Activated T-helper 2 cell treated with anti-CD3 and anti-CD28 coated beads, Interferon-gamma antibody, Interleukin-2, Interleukin-4, amounts not matched to agents 10 μg/mL and 5 μg/mL and 100 μg/mL, durations not matched to agents 14 hours and 24 hours and 36 hours (primary cell): Measurements from ENCODE around the gene ROBO1. TPM values are rescaled to one million over a fixed set of nuclear protein-coding genes. Genes with fewer than 3 reads are reported as not detected.

Experiments
- DNase-seq: peaks from one replicate; pipeline ENCODE4 v3.0.0; 2021; ENCODE audit warnings: low spot score
- H3K27ac Mint-ChIP-seq: one replicate; pipeline ENCODE4 v1.8.0; 2021; ENCODE audit warnings: mixed read lengths
- H3K27me3 Mint-ChIP-seq: one replicate; pipeline ENCODE4 v1.8.0; 2021; ENCODE audit warnings: low read depth, mixed read lengths
- H3K36me3 Mint-ChIP-seq: one replicate; pipeline ENCODE4 v1.8.0; 2021; ENCODE audit warnings: low read depth, mixed read lengths
- H3K4me1 Mint-ChIP-seq: one replicate; pipeline ENCODE4 v1.8.0; 2021; ENCODE audit warnings: low read depth, mixed read lengths
- H3K4me3 Mint-ChIP-seq: one replicate; pipeline ENCODE4 v1.8.0; 2021; ENCODE audit warnings: low read depth, mild to moderate bottlenecking, moderate library complexity, mixed read lengths
- H3K9me3 Mint-ChIP-seq: one replicate; pipeline ENCODE4 v1.8.0; 2021; ENCODE audit warnings: mixed read lengths
- intact Hi-C: fragments of 100-400 bp; cut with micrococcal nuclease; formaldehyde crosslinking; loops from one replicate; pipeline ENCODE4 v1.15.1; 2023
- total RNA-seq: library from RNA; stranded (reverse); gene quantifications from 2 replicates; pipeline ENCODE4 v1.2.3, GENCODE V29; 2022

ROBO1 gene
- total RNA-seq, 1 donor from 2014 or later, result not detected

DNA sequence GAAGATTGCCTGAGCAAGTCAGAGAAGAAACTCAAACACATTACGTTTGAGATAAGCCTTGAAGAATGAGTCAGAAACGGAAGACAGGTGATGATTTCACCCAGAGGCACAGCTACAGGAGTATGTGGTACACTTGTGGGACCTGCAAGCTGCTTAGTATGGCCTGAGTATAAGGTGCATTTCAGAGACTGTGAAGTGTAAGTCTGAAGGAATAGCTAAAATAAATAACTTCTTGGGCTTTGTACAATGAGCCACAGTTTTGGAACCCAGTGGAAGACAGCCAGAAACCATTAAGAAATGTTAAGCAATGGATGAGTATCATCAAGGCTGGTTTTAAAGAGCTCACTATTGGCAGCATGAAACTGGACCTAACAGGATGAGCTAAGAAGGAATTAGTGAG is 826.2 kb downstream of the ROBO1 start:
- no peak overlapping the region for H3K4me3 Mint-ChIP-seq
- peaks cover 27% of the 10 kb centered on the region for H3K9me3 Mint-ChIP-seq
- H3K36me3 Mint-ChIP-seq, result no peaks in the 10 kb centered on the region
- no peak for DNase-seq
- H3K27me3 Mint-ChIP-seq, result no peaks in the 10 kb centered on the region
- no peaks in the 10 kb centered on the region for H3K4me1 Mint-ChIP-seq
- no peak overlapping the region for H3K27ac Mint-ChIP-seq
- intact Hi-C loops, result no loop called here

DNA sequence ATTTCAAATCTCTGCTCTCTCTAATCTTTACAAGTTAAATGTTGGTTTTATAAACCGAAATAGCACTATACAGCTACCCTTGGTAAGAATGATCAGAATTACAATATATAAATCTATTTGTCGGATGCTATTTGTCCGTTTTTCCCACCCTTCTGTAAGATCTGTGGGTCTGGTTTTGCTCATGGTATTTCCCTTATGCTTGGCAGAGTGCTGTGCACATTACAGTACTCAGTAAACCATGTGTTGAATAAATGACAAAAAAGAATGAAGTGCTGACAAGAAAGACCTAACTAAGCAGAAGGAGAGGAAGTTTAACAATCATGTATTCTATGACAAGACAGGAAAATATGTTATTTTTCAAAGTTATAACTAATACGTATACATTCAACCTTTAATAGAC is 827.2 kb downstream of the ROBO1 start:
- Mint-ChIP-seq H3K4me3 (no peak overlapping the region), H3K27ac (no peak overlapping the region), H3K27me3 (no peaks in the 10 kb centered on the region), H3K36me3 (no peaks in the 10 kb centered on the region), H3K4me1 (no peaks in the 10 kb centered on the region), H3K9me3 (peaks cover 25% of the 10 kb centered on the region)
- intact Hi-C loops, result no loop called here
- no peak for DNase-seq

DNA sequence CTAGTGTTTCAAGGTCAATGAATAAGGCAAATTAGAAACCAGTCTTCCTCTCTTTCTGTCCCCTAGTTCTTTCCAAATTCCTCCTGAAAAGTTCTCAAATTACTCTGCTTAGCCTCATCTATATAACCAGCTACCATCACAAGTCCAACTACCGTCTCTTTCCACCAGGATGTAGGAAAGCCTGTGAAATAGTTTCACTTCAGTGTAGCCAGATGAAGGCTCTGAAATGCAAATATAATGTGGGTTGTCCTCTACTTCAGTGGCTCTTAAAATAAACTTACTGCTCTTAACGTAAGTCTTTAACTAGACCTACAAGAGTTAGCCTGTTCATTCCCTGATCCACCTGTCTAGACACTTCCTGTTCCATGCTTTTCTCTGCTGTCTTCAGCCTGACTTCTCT is 827.7 kb downstream of the ROBO1 start:
- Mint-ChIP-seq H3K36me3 (no peaks in the 10 kb centered on the region), H3K4me3 (no peak overlapping the region), H3K9me3 (peaks cover 20% of the 10 kb centered on the region), H3K27me3 (no peaks in the 10 kb centered on the region), H3K4me1 (no peaks in the 10 kb centered on the region), H3K27ac (no peak overlapping the region)
- intact Hi-C loops, result no loop called here
- DNase-seq, result no peak

DNA sequence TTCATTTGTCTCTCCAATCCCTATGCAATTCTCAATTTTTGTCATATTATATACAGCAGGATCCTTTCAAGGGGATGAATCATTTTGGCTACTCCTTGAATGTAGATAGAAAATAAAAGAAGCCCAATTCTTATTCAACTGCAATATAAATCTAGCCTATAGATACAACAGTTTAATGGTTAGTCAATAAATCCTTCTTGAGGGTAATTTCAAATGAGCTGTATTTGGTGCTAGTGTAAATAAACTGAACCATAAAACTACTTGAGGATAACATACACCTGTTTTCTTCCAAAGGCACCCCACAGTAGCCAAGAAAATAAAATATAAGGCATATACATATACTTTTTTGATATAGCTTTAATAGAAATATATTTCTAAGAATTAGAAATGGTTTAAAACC is 830.3 kb downstream of the ROBO1 start:
- DNase-seq, result no peak
- Mint-ChIP-seq H3K4me1 (no peaks in the 10 kb centered on the region), H3K36me3 (no peaks in the 10 kb centered on the region), H3K27ac (no peak overlapping the region), H3K4me3 (no peak overlapping the region), H3K27me3 (no peaks in the 10 kb centered on the region), H3K9me3 (peaks cover 19% of the 10 kb centered on the region)
- intact Hi-C loops, result no loop called here

DNA sequence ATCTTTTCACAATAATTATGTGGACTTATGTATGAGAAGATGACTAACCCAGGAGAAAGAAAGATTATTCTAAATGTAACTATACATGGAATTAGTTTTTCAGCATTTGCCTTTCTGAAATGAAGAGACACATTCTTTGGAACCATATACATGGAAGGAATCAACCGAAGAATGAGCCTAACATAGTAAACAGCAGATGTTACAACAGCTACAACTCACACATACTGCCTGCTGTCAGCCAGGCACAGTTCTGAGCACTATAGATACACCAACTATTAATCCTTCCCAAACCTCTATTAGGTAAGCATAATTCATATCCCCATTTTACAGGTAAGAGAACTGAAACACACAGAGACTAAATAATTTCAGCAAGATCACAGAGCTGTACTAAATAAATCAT is 840.0 kb downstream of the ROBO1 start:
- Mint-ChIP-seq H3K27ac (no peak overlapping the region), H3K27me3 (no peaks in the 10 kb centered on the region), H3K4me3 (no peak overlapping the region), H3K36me3 (no peaks in the 10 kb centered on the region), H3K4me1 (no peaks in the 10 kb centered on the region), H3K9me3 (peaks cover 9% of the 10 kb centered on the region)
- intact Hi-C loops, result no loop called here
- DNase-seq, result no peak

DNA sequence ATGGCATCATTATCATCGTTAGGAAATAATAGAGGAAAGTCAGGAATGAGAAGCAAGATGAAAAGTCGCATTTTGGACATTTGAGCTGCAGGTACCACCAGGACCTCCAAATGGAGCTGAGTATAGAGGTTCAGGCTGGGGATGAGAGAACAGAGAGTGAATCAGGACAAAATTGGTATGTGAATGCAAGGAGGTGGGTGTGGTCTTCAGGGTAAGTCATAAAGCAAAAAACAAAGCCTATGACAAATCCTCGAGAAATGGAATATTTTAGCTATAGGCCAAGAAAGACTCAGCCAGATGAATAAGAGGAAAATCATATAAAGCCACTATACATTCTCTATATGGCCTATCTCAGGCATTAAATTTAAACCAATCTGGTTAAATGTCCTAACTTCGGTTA is 841.3 kb downstream of the ROBO1 start:
- no peak for DNase-seq
- Mint-ChIP-seq H3K27me3 (no peaks in the 10 kb centered on the region), H3K4me1 (no peaks in the 10 kb centered on the region), H3K27ac (no peak overlapping the region), H3K36me3 (no peaks in the 10 kb centered on the region), H3K9me3 (peaks cover 9% of the 10 kb centered on the region), H3K4me3 (no peak overlapping the region)
- intact Hi-C loops, result no loop called here

DNA sequence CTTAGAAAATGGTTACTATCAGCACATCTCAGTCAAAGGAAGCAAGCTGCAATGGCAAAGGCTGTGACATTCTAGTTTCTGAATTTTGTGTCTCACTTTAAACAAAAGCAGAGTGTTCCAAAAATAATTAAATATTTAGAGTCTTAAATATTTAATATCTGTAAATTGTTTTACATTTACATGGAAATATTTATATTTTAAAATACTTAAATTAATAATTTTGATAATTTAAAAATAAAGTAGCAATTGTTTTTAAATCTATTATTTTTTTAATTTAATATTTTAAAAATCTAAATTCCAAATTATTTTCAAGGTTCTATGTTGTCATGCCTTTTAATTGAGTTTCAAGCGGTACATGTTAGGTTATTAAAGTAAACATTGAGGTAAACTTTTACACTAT is 843.1 kb downstream of the ROBO1 start:
- no peaks in the 10 kb centered on the region for H3K4me1 Mint-ChIP-seq
- intact Hi-C loops, result no loop called here
- H3K36me3 Mint-ChIP-seq, result no peaks in the 10 kb centered on the region
- peaks cover 4% of the 10 kb centered on the region for H3K9me3 Mint-ChIP-seq
- H3K4me3 Mint-ChIP-seq, result no peak overlapping the region
- no peak for DNase-seq
- H3K27me3 Mint-ChIP-seq, result no peaks in the 10 kb centered on the region
- H3K27ac Mint-ChIP-seq, result no peak overlapping the region

DNA sequence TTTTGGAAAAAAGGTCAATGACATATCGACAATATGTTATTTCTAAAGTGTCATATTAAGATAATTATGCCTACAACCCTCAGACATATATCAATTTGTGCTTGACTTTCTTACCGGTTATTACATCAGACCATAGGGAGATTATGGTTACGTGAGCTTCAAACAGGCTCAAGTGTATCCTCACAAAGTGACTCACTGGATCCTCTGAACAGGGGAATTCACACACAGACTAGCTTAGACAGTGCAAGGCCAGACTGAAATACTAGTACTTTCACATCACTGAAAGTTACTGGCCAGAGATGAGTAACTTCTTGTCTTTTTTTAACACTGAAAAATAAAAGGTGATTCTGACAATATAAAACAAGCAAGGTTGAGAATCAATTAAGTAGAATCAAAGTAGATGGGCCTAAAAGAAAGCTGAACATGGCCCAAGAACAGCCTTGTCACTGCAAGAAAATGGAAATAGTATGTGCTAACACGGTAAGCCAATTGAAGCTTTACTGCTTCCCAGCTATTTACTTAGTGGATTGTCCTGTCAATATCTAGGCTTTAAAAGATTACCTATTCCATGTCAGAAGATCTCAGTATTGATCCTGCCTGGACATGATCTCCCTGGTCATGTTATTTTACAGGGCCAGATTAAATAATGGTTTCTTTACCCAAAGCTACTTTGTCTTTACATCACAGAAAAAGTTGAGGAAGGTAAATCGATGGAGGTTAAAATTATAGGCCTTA is 848.6 kb downstream of the ROBO1 start:
- no peak overlapping the region for H3K27ac Mint-ChIP-seq
- no peaks in the 10 kb centered on the region for H3K36me3 Mint-ChIP-seq
- intact Hi-C loops, result no loop called here
- no peak for DNase-seq
- H3K9me3 Mint-ChIP-seq, result no peaks in the 10 kb centered on the region
- H3K27me3 Mint-ChIP-seq, result no peaks in the 10 kb centered on the region
- no peaks in the 10 kb centered on the region for H3K4me1 Mint-ChIP-seq
- H3K4me3 Mint-ChIP-seq, result no peak overlapping the region

DNA sequence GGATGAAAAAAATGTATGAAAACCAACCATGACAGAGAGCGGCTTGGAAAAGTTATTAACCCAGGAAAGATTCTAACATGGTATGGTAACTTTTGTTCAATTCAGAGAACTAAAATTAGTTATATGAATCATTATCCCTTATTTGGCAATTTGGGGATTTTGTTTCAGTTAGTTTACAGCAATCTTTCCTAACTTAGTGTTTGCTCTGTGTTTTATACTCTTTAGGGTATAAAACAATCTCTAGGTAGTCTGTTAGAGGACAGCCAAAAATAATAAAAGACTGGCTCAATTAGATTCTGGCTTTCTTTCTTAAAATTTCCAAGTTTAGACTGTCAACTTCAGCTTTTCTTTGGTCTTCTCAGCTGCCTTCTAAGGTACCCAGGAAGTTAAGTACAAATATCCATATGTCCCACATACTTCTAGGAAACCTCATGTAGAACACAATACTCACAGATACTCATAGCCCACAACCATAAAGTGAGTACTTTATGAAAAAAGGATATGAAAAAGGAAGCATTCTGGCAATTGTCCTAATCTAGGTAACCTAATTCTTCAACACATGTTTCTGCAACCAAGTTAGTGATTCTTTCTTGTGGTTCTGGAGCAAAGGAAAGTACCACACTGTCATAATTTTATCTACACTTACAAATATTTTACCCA is 849.3 kb downstream of the ROBO1 start:
- H3K27me3 Mint-ChIP-seq, result no peaks in the 10 kb centered on the region
- H3K9me3 Mint-ChIP-seq, result no peaks in the 10 kb centered on the region
- H3K27ac Mint-ChIP-seq, result no peak overlapping the region
- H3K4me3 Mint-ChIP-seq, result no peak overlapping the region
- H3K4me1 Mint-ChIP-seq, result no peaks in the 10 kb centered on the region
- no peak for DNase-seq
- no peaks in the 10 kb centered on the region for H3K36me3 Mint-ChIP-seq
- intact Hi-C loops, result no loop called here

DNA sequence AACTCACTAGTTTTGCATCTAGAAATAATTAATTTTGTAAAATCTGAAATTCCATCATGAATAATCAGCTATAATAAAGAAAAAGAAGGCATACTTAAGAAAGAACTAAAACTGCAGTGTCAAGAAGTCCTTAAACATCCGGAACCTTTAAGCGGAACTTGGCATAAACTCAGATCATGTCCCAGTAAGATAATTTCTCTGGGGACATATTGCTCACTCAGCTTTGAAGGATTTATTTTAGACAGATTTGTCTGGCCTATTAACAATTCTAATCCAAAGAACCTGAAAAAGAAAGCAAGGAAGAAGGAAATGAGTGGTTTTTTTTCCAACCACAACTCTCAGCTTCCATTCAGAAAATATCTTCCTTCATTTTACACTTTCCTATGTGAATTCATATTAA is 850.3 kb downstream of the ROBO1 start:
- no peak overlapping the region for H3K27ac Mint-ChIP-seq
- no peaks in the 10 kb centered on the region for H3K9me3 Mint-ChIP-seq
- no peak overlapping the region for H3K4me3 Mint-ChIP-seq
- H3K36me3 Mint-ChIP-seq, result no peaks in the 10 kb centered on the region
- no peaks in the 10 kb centered on the region for H3K4me1 Mint-ChIP-seq
- no peaks in the 10 kb centered on the region for H3K27me3 Mint-ChIP-seq
- intact Hi-C loops, result no loop called here
- no peak for DNase-seq

DNA sequence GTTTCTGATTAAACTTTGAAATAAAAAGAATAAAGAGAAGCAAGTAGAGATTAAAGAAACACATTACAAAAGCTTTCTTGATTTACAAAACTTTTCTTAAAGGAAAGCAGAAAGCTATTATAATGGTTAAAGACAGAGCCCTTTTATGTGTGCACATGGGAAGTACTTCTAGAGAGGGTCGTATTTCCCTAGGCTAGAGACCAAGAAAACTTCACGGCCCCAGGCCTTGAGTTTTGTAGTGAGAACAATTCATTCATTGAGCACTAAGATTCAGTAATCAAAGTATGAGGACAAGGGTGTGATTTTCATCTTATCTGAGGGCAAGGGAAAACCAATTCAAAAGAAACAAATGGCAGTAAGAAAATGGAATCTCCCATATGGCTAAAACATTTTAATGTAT is 854.1 kb downstream of the ROBO1 start:
- no peak for DNase-seq

DNA sequence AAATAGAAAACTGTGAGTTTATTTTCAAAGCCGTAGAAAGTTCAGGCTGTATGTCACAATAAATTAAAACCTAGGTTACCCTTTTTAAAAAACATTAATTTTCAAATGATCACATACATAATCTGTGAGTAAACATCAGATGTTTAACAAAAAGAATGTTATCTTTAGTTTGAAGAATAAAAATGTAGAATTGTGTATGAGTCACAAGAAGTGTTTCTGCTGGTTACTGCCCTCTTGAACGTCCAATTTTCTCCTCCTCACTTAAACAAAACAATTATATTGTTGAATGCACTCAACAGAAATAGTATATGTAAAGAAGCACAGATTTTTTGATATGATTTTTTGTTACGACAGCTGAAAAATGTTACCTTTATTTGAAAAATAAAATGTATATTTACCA is 855.1 kb downstream of the ROBO1 start:
- H3K27me3 Mint-ChIP-seq, result no peaks in the 10 kb centered on the region
- H3K27ac Mint-ChIP-seq, result no peak overlapping the region
- no peaks in the 10 kb centered on the region for H3K9me3 Mint-ChIP-seq
- intact Hi-C loops, result no loop called here
- no peak overlapping the region for H3K4me3 Mint-ChIP-seq
- no peak for DNase-seq
- H3K4me1 Mint-ChIP-seq, result no peaks in the 10 kb centered on the region
- no peaks in the 10 kb centered on the region for H3K36me3 Mint-ChIP-seq

More for the DNA sequence above, 854.1 kb downstream of the ROBO1 start:
- H3K36me3 Mint-ChIP-seq, result no peaks in the 10 kb centered on the region
- no peak overlapping the region for H3K4me3 Mint-ChIP-seq
- no peak overlapping the region for H3K27ac Mint-ChIP-seq
- intact Hi-C loops, result no loop called here
- no peaks in the 10 kb centered on the region for H3K27me3 Mint-ChIP-seq
- H3K4me1 Mint-ChIP-seq, result no peaks in the 10 kb centered on the region
- H3K9me3 Mint-ChIP-seq, result no peaks in the 10 kb centered on the region

DNA sequence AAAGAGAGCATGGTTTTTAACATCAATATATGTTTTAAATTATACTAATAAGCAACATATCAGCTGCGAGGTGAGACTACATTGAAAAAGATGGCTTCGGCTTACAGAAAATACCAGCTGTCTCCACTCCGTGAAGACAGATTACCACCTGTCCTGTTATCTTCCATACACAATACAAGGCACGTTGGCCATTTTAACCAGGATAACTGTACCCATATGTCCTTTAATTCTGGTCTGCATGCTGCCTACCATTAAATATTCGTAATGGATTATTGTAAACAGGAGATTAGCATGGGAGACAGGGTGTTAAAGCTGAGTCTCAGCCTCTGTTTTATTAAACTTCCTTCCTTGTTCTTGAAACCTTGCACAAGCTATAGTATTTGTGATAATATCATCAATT is 855.5 kb downstream of the ROBO1 start:
- DNase-seq, result no peak
- Mint-ChIP-seq H3K4me3 (no peak overlapping the region), H3K27ac (no peak overlapping the region), H3K27me3 (no peaks in the 10 kb centered on the region), H3K4me1 (no peaks in the 10 kb centered on the region), H3K36me3 (no peaks in the 10 kb centered on the region), H3K9me3 (peaks cover under 1% of the 10 kb centered on the region)
- intact Hi-C loops, result no loop called here
